Measurements from ENCODE around the gene CCDC187.

DNA sequence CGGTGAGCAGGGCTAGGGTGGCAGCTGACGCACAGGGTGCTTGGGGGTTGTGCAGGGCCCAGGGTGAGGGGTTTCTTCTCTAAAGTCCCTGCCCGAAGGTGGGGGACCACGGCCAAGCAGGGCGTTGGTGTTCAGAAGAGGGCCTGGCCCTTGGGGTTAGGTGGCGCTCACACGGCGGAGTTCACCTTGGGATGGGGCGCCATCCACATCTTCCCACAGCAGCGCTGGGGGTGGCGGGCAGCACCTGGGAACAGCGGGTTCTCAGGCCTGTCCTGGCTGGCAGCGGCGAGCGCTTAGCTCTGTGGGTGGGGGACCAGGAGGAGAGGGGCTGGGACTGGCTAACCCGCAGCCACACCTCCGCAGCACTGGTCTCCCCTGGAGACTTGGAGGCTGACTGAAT is 29.6 kb upstream of the CCDC187 start:
- TF ChIP-seq, protein P1, sequence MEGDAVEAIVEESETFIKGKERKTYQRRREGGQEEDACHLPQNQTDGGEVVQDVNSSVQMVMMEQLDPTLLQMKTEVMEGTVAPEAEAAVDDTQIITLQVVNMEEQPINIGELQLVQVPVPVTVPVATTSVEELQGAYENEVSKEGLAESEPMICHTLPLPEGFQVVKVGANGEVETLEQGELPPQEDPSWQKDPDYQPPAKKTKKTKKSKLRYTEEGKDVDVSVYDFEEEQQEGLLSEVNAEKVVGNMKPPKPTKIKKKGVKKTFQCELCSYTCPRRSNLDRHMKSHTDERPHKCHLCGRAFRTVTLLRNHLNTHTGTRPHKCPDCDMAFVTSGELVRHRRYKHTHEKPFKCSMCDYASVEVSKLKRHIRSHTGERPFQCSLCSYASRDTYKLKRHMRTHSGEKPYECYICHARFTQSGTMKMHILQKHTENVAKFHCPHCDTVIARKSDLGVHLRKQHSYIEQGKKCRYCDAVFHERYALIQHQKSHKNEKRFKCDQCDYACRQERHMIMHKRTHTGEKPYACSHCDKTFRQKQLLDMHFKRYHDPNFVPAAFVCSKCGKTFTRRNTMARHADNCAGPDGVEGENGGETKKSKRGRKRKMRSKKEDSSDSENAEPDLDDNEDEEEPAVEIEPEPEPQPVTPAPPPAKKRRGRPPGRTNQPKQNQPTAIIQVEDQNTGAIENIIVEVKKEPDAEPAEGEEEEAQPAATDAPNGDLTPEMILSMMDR (IDR thresholded peaks at IDR 0.05) = no peak
- no peak for TF ChIP-seq POLR2AphosphoS5 (IDR thresholded peaks at IDR 0.05)
- no peak for TF ChIP-seq EP300 (IDR thresholded peaks at IDR 0.05)
- TF ChIP-seq POLR2A (IDR thresholded peaks at IDR 0.05) = no peak

Data from upper lobe of left lung (tissue), 4 donors.